ENCODE results near the gene FERMT2. TPM values are rescaled to one million over a fixed set of nuclear protein-coding genes. Genes with fewer than 3 reads are reported as not detected.

The FERMT2 gene
- total and polyA plus RNA-seq, 8 donors: 25.9 to 213 (median 63.3) TPM

- no peak overlapping the region for H3K4me3 ChIP-seq
- WGBS, 5 donors: 39 to 61% (median 48%) methylated on average over 7 of the region's 7 CpGs
- H3K27ac ChIP-seq: no peak overlapping the region
- no peaks in the 10 kb centered on the region for H3K27me3 ChIP-seq
- DNase-seq: no peak
- intact Hi-C loops (cut with DNase I; ENCODE audit: low total_unique reads): no loop called here
- TF ChIP-seq CTCF (IDR thresholded peaks at IDR 0.05): no peak
- TF ChIP-seq POLR2AphosphoS5 (IDR thresholded peaks at IDR 0.05): no peak
- no peak for TF ChIP-seq POLR2A (IDR thresholded peaks at IDR 0.05)
- TF ChIP-seq EP300 (IDR thresholded peaks at IDR 0.05): no peak
- H3K36me3 ChIP-seq: no peaks in the 10 kb centered on the region
- H3K9me3 ChIP-seq: no peaks in the 10 kb centered on the region
- peaks cover 0 to 4% (median 0%) of the 10 kb centered on the region in 4 donors for H3K4me1 ChIP-seq
These were observed 129.0 kb downstream of the FERMT2 start for GRCh38 chr14:52821805-52822250.

DNA sequence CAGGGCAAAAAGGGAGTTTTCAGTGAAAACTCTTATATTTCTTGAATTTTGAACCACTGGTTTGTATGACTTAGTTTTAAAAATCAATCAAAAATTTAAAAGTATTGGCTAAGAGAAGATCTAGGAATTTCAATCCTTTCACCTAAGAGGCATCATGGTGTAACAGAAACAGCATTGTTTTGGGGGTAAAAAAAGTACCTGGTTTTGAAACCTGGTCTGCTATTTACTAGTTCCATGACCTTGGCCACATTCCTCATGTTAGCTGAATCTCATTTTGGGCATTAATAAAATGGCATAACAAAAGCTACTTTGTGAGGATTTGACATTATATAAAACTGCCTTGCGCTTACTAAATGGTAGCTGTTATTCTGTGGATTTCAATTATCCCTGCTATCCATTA lies 142.7 kb downstream of the FERMT2 start:
- intact Hi-C loops (cut with DNase I; ENCODE audit: low total_unique reads): no loop called here
- TF ChIP-seq EP300 (IDR thresholded peaks at IDR 0.05) (no peak), POLR2AphosphoS5 (IDR thresholded peaks at IDR 0.05) (no peak), CTCF (IDR thresholded peaks at IDR 0.05) (no peak), POLR2A (IDR thresholded peaks at IDR 0.05) (no peak)
- 57 to 95% (median 91%) methylated on average over 1 of the region's 1 CpG for WGBS, 5 donors
- Histone ChIP-seq H3K4me3 (no peak overlapping the region), H3K27me3 (no peaks in the 10 kb centered on the region), H3K27ac (no peak overlapping the region), H3K9me3 (no peaks in the 10 kb centered on the region), H3K36me3 (no peaks in the 10 kb centered on the region), H3K4me1 (no peaks in the 10 kb centered on the region)
- DNase-seq: no peak

Other genes with a start within 250 kb of the FERMT2 start
- 100 to 1,000 TPM in 4 of 5 donors, 10 to 100 TPM in 1; 21.0 to 357 (median 118) TPM for gene PSMC6, start 243.8 kb downstream of the FERMT2 start, total RNA-seq
- 10 to 100 TPM; 58.8 to 79.1 (median 65.2) TPM for gene PSMC6, start 243.8 kb downstream of the FERMT2 start, polyA plus RNA-seq
- 10 to 100 TPM in 3 of 5 donors, 1 to 10 TPM in 2; 5.3 to 23.3 (median 12.5) TPM for gene STYX, start 220.9 kb downstream of the FERMT2 start, total RNA-seq
- 10 to 100 TPM in 1 of 3 donors, 1 to 10 TPM in 2; 4.8 to 11.3 (median 8.7) TPM for gene STYX, start 220.9 kb downstream of the FERMT2 start, polyA plus RNA-seq
- 10 to 100 TPM; 22.2 to 76.8 (median 29.0) TPM for gene GNPNAT1, start 159.4 kb downstream of the FERMT2 start, total RNA-seq
- gene GNPNAT1, start 159.4 kb downstream of the FERMT2 start, polyA plus RNA-seq: 10 to 100 TPM in 2 of 3 donors, 1 to 10 TPM in 1; 7.6 to 25.8 (median 24.3) TPM
- 10 to 100 TPM in 4 of 5 donors, 1 to 10 TPM in 1; 9.9 to 50.7 (median 18.5) TPM for gene DDHD1, start 202.3 kb upstream of the FERMT2 start, total RNA-seq
- 1 to 10 TPM; 2.1 to 2.3 (median 2.2) TPM for gene DDHD1, start 202.3 kb upstream of the FERMT2 start, polyA plus RNA-seq